HPDE6-E6E7 (cell line): ENCODE results near the gene ADK.
"Not testable (repeated sequence)": the region's sequence is repeated elsewhere in the genome, so short reads cannot be mapped to it uniquely, and the experiment has no call there.

ENCODE experiments used
- DNase-seq: peaks from one replicate; pipeline ENCODE4 v3.0.0; 2011; ENCODE audit warnings: missing footprints; ENCODE audit errors: extremely low spot score

ADK gene

DNA sequence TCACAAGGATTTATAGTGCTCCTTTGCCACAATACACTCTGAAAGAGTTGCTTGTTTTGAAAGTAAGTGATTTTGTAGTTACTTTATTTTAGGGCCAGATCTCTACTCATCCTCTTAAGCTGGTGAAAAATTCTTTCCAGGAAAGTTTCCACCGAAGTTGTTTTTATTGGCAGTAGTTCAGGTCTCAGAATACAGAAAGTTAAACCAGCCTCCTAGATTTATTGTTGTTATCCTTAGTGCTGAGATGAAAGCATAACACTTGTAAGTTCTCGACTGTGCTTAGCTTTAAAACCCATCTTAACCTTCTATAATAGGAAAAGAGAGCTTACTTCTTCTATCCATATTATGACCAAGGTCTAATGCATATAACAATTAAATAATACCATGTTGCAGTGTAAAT is 5.9 kb upstream of the ADK start:
- DNase-seq: no peak

DNA sequence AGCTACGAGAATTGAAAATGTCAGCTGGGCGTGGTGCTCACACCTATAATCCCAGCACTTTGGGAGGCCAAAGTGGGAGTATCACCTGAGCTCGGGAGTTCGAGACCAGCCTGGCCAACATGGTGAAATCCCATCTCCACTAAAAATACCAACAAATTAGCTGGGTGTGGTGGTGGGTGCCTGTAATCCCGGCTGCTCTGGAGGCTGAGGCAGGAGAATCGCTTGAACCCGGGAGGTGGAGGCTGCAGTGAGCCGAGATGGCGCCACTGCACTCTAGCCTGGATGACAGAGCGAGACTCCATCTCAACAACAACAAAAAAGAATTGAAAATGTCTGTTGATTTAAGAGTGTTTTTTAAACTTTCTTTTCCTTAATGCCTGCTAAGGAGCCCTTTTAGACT is 4.0 kb upstream of the ADK start:
- DNase-seq: not testable (repeated sequence)

DNA sequence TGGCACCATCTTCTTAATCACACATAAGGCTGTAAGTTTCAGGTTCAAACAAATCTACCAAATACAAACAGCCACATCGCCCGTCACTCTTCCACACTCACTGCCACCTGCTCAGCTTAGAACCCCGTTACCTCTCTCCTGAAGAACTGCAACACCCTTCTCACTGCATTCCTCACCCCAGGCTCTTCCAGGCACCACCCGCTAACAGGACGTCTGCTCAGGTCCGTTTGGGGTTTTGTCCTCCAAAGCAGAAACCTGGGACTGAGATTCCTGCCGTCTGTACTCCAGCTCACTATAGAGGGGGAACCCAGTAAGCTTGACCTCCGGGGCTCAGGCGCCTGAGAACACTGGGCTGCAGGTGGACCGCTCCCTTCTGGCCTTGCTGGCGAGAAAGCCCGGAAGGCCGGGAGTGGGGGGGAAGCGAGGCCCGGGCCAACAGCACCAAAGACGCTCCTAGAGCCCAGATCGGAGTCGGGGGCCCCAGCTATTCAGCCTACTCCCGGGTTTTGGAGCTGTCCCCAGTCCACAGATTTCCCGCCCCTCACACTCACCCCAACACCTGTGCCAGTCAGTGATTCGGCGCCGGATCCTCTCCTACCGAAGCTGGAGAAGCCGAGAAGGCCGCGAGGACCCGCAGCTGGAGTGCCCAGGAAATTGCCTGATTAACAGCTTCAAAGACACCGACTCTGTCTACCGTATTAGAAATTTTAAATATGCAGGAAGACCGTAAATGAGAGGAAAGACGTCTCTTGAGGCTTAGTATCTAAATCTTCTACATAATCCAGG is 624 bp upstream of the ADK start, which contains the start of gene AP3M1:
TSS of gene AP3M1 (minus strand) at position 625 of the 786 bp plus-strand sequence. CDS start 12,449 bp downstream, outside the sequence.
- peak; percentile 83 for DNase-seq

DNA sequence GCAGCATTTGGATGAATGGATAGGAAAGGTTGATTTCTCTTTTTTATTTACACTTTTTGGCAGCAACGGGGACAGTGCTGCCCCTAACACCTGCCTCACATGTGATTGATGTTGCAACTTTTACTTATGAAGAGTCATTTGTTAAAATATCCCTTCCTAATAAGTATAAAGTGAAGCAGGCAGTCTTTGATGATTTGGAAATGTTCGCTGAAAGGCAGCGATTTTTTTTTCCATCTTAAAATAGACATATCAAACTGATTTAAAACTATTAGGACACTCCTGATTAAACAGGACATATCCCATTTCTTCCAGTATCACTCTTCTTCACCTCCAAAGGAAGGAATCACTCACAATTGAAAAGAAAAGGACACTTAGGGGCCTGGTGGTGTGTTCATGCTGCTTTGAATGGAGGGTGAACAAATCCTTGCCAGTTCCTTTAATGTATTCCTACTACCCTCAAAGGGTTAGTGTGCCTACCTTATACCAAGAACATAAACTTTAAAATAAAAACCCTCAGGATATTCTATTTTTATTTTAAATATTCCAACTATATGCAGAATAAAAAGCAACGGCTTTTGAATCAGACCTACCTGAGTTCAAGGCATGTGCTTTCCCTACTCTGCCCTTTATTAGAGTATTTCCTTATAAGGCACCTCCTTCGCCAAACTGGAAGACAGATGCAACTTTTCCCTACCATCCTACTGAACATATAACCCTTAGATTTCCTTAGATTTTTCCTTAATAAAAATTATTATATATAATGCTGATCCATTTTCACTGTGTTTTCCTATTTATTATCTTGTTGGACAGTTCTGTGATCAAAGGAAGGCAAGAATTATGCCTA is 1.1 kb downstream of the ADK start:
- DNase-seq: no peak

DNA sequence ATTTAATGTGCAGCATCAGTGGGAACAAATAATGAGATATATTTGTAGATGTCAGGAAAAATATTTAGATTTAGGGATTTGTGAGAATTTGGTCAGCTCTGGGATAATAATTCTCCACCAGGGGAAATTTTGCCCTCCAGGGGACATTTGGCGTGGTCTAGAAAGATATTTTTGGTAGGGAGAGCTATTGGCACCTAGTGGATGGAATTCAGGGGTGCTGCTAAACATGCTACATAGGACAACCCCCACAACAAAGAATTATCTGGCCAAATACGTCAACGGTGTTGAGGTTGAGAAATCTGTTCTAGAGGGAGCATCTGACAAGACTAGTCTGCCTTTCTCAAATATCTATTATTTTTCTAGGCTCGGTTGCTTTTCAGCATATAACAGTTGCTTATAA is 2.1 kb downstream of the ADK start:
- no peak for DNase-seq

DNA sequence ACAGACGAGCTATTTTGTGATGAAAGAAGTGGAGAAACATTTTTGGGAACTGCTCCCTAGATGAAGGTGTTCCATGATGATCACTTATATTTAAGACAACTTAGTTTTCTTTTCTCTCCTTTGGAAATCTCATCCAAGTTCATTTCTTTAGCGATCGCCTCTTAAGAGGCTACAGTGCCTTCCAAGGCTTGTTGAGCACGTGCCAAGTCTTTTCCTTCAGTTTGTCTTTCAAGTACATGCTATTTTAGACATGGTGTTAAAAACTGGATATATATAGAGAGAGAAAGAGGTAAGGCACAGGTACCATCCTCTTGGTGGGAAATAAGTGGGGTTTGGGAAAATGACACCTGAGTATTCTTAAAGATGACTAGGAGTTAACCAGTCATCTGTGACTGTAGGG is 2.7 kb downstream of the ADK start:
- no peak for DNase-seq

DNA sequence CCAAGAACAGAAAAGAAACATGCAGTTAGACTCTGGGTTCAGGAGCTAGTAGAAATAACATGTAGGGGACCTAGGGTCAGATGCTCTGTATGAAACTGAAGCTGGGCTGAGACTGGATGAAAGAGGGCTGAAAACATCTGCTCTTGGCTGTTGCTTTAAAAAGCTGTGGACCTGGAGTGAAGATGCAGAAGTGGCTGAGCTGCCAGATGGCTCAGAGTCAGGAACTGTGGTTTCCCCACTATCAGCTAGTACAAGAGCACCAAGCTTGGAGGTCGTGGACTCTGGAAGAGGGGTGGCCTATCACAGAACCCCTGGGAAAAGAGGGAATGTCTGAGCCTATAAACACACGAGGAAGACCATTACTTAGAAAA is 5.9 kb downstream of the ADK start:
- no peak for DNase-seq

DNA sequence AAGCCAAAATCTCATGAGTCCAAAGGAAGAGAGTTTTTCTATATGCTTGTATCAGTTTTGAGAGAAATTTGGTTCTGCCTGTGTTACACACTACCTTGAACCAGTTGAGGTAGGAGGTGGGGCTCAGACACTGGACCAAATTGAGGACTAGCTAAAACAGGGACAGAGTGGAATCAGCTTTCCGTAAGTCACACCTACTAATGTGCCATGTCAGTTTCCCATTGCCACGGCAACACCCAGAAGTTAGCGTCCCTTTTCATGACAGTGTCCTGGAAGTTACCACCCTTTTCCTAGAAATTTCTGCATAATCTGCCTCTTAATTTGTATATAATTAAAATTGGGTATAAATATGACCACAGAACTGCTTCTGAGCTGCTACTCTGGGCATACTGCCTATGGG is 9.0 kb downstream of the ADK start:
- no peak for DNase-seq

DNA sequence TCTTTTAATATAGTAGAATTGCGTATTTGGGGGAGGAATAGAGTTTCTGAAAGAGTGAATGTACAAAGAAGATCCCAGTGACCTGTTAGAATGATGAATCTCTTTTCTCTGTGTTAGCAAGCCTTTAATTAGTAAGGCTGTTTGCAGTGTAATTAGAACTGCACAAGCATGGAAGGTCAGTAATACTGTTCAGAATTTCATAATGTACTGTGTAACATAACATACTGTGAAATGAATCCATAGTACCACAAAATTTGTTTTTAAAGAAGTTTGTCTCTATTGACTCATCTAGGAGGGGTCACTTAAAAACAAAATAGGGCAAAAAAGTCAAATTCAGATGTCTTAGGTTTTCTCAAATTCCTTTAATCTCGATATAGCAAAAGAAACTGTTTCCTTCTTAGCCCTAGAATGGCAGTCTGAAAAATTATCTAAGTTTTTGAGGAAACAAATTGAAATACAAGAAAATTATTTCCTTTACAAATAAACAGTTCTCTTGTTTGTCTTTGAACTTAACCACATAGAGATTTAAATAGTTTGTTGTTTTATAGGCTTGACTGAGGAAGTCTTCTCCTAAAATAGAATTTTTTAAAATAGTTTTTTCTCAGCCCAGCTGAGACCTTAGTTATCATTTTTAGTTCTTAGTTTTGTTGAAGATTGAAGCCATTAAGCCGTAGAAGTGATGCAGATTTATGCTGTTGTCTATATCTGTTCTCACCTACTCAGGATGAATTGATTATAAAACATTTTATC is 12.5 kb downstream of the ADK start:
- DNase-seq: no peak

DNA sequence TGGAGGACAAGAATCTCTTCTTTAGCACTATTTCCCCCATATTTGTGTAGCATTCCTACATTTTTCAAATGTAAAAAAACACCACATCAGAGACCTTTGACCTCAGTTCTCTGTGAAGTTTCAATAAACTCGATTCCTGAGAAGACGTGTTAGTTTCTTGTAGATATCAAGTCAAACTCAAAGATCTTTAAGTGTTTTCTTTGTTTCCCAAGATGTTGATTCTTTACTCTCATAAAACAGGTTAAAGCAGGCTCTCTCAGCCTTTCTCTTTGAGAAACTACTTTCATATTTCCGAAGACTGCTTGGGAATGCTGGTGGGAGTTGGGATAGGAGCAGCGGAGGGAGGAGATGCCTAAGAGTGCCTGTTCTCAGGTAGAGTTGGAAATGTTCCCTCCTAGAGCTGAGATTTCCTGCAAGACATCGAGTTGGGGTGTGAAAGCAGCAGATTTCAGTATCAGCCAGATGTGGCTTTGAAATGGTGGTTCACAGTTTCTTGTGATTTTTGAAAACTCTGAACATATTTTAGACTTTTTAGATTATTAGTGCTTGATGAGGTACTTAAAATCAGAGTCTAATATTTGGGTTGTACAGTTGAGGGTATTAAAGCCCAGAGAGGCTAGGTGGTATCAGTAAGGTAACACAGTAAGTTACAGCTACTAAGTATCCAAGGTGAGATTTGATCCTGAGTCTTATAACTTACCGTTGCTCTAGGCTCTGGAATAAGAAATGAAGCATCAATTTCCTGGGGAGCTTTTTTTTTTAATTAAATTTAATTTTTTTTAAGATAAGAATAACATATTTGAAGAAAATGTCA is 13.9 kb downstream of the ADK start:
- DNase-seq: no peak

DNA sequence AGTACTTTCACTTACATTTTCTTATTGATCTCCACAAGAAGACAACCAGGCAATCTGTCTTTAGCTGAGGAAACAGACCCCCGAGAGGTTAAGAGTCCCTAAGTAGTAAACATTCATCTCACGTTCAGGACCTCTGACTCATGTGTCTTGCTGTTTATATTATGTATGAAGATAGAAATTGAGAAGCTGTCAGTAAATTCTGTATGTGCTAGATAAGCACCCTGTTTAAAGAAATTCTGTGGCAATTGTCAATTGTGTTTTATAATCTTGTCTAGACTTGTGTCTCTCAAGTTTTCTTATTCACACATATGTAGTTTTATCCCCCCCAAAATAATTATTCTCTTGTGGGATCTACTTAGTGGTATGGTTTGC is 14.5 kb downstream of the ADK start:
- no peak for DNase-seq

DNA sequence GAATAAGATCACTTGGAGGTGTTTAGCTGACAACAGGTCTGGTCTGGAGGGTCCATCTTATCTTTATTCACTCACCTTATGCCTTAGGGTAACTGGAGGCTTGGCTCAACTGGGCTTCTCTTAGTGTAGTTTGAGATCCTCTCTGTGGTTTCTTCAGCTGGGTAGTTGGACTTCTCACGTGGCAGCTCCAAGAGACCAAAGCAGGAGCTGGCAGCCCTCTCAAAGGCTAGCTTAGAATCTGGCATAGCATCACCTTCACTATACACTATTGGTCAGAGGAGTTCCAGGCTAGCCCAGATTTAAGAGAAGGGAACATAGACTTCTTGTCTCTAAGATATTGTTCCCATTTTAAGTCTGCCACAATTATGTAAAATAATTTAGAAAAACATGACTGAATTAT is 16.4 kb downstream of the ADK start:
- no peak for DNase-seq

DNA sequence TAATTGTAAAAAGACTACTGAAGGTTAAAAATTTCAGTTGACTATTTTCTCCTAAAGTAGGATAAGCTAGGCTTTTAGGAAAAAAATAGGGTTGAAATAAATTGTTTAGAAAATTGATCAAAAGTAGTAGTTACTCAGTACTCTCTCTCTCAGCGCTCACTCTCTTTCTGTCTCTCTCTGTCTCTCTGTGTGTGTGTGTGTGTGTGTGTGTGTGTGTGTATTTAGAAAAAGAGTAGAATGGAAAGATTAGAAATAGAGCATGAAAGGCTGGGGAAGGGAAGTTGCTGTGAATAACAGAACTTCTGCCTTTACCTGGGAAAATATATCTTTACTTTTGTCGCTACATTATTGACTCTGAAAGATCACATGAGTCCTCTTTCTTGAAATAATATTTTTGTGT is 20.6 kb downstream of the ADK start:
- no peak for DNase-seq

DNA sequence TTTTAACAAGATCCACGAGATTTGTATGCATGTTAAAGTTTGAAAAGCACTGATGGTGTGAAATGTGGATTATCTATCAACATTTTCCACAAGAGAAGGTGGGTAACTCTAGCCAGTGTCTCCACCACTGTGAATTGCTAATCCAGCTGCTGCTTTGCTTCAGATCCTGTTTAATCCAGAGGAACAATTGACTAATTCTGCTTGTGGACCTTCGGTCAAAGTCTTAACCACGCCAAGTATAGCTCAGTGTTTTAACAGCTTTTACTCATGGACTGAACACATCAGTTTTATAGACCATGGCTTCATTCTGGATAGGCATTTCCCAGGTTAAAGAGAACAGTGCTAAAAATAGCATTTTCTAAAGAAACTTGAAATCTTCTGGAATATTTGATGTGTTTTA is 23.5 kb downstream of the ADK start:
- DNase-seq: no peak

DNA sequence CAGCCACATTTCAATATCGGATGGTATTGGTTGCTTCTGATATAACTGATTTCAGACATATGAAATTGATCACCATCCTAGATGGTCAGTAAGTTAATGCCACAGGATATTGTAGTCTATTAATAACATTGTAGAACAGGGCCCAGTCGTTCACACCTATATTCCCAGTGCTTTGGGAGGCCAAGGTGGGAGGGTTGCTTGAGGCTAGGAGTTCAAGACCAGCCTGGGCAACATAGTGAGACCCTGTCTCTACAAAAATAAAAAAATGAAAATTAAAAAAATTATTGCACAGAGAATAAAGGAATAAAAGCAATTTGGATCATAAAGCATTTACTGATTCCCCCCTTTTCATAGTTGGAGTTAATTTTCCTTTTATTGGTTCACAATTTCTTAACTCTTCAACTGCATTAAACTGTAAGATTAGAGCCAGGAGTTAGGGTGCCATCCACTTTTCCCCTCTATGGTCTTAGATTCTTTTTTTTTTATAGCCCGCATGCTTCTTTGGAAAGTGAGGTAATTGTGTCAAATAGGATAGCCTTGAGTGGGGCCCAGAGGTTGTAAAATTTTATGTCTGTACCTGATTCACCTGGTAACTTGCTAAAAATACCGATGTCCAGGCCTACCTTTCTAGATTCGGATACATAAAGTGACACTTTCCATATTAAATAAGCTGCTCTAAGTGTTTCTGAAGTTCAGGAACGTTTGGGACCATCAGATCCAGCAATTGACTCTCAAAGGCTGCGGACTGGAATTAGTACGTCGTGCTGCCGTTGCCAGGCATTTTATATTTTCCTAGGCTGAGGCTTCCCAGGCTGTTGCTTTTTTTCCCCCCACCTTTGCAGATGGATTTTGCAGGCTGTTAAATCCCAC is 24.7 kb downstream of the ADK start:
- DNase-seq: no peak

DNA sequence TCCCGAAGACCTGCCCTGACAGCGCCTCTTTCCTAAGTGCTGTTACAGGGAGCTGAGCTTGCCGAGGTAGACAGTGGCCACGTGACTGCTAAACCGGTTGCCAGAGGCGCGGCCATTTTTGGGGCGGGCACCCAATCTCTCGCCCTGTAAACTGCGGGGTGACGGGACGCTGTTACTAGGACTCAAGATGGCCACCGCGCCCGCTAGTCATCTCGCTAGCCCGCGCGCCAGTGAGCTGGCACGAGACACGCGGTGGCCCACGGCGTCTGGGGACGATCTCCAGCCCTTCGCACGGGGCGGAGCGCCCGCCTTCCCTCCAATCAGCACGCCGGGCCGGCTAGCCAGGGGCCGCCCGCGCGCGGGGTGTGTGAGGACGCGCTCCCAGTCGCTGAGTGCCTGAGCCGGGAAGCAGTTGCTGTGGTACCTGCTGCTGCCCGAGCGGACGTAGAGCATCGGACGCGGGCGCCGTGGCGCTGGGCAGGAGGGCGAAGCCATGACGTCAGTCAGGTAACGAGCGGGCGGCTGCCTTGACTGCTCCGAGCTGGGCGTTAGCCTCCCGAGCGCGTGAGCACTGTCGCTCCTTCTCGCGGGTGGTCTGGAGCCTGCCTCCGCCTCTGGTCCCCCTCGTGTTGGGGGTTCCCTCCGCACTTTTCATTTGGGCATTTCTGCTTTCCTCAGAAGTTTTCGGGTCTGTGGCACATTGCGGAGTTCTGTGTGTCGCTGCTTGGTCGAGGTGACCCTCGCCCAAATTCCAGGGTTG is 25.5 kb downstream of the ADK start:
- peak; percentile 83 for DNase-seq

DNA sequence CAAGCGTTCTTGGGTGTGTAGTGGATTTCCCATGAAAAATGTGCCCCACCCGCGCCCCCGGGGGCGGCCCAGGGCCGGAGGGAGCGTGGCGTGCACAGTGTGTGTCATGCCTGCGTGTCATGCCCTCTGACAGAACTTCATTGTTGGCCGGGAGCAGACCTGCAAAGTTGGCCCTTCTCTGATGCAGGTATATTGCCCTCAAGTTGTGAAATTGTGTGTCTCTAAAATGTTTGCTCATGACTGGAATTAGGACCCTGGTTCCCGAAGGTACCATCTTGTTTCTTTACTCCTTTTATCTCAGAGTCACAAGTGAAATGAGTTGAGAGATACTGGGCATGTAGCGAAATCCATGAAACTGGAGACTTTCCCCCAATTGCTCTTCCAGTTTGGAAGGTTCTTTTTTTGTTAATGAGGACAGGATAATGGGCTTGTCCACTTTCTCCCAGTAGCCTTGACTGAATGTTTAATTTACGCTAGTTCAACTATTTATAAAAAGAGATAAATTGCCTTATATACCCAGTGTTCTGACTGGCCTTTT is 26.2 kb downstream of the ADK start:
- DNase-seq: no peak

DNA sequence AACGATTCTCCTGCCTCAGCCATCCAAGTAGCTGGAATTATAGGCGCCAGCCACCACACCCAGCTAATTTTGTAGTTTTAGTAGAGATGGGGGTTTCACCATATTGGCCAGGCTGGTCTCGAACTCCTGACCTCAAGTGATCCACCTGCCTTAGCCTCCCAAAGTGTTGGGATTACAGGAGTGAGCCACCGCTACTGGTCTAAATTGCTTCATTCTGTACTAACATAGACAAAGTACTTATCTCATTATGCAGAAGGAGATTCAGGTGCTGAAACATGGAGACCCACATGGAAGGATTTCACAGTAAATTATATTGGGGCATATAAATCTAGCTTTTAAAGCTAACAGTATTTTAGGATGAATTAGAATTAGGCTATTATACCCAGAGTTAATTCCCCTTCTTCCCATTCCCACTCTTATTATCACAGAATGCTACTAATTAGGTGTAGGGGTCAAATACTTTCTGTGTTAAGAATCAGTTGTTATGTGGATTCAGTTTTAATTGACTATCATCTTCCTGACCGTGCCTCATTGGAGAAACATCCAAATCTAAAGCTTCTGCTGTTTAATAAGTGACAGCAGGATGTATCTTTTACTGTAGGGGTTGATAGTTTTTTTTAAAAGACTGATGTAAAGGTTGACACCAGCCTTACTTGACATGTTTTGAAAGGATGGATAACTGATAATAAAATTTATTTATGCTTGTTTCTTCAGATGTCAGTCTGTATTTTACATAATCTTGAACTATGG is 27.2 kb downstream of the ADK start:
- DNase-seq: no peak
